NCI-H1105 treated with DMSO at 0.1 percent for 48 hours (cell line): ENCODE measurements around the gene LCE7A.
A peak's percentile ranks its signal among the peaks of the same experiment; 100 is the strongest.

Experiments used
- DNase-seq: peaks from one replicate; lab custom pipeline; 2025; lab: John Stamatoyannopoulos, UW

Gene LCE7A

GRCh38 chr1:152859696-152860095 is at the start of gene LCE7A:
Gene LCE7A (plus strand): TSS chr1:152859996. CDS start chr1:152860698, 702 bp downstream.
- DNase-seq = no peak

GRCh38 chr1:152811050-152811449 is 48.7 kb upstream of the LCE7A start:
- DNase-seq = no peak

GRCh38 chr1:152811671-152812070 is 48.1 kb upstream of the LCE7A start, which contains the start of gene LCE1B:
Gene LCE1B (plus strand): TSS chr1:152811971. CDS start chr1:152812447, 476 bp downstream.
- DNase-seq = no peak

GRCh38 chr1:152817309-152817708 is 42.5 kb upstream of the LCE7A start:
- DNase-seq = no peak

- DNase-seq = no peak
Measured at GRCh38 chr1:152823294-152823693, 36.5 kb upstream of the LCE7A start.

- DNase-seq = no peak
Measured at GRCh38 chr1:152824964-152825363, 34.8 kb upstream of the LCE7A start.

GRCh38 chr1:152827173-152827572 is 32.6 kb upstream of the LCE7A start, which contains the start of gene LCE1A:
Gene LCE1A (plus strand): TSS chr1:152827473. CDS start chr1:152827473, 0 bp downstream.
- no peak for DNase-seq

GRCh38 chr1:152836870-152837269 is 22.9 kb upstream of the LCE7A start:
- DNase-seq = no peak

- no peak for DNase-seq
Measured at GRCh38 chr1:152842556-152842955, 17.2 kb upstream of the LCE7A start, which contains the start of gene LCE6A. Gene LCE6A (plus strand): TSS chr1:152842856. CDS start chr1:152843521, 665 bp downstream.

GRCh38 chr1:152855661-152856060 is 4.1 kb upstream of the LCE7A start:
- no peak for DNase-seq

- DNase-seq = no peak
Measured at GRCh38 chr1:152858062-152858461, 1.7 kb upstream of the LCE7A start.

- no peak for DNase-seq
Measured at GRCh38 chr1:152860129-152860528, 333 bp downstream of the LCE7A start.

GRCh38 chr1:152861374-152861773 is 1.6 kb downstream of the LCE7A start:
- no peak for DNase-seq

- no peak for DNase-seq
Measured at GRCh38 chr1:152864443-152864842, 4.6 kb downstream of the LCE7A start.

GRCh38 chr1:152866321-152866720 is 6.5 kb downstream of the LCE7A start:
- no peak for DNase-seq

- peak; percentile 61 for DNase-seq
Measured at GRCh38 chr1:152869808-152870419, 10.1 kb downstream of the LCE7A start.

GRCh38 chr1:152870831-152871730 is 11.3 kb downstream of the LCE7A start:
- no peak for DNase-seq

- DNase-seq = no peak
Measured at GRCh38 chr1:152871731-152872126, 11.9 kb downstream of the LCE7A start.

- DNase-seq = no peak
Measured at GRCh38 chr1:152873495-152873894, 13.7 kb downstream of the LCE7A start.

GRCh38 chr1:152876827-152877226 is 17.0 kb downstream of the LCE7A start:
- no peak for DNase-seq

- DNase-seq = no peak
Measured at GRCh38 chr1:152878042-152878441, 18.2 kb downstream of the LCE7A start, which contains the start of gene SMCP. Gene SMCP (plus strand): TSS chr1:152878322. CDS start chr1:152884423, 6,101 bp downstream.

- DNase-seq = no peak
Measured at GRCh38 chr1:152879559-152880198, 19.9 kb downstream of the LCE7A start.
